Measurements from ENCODE around the gene AKAP8. TPM values are rescaled to one million over a fixed set of nuclear protein-coding genes. Genes with fewer than 3 reads are reported as not detected.

AKAP8 gene
- total and polyA plus RNA-seq, 9 of the 15 experiments (the other 6 are each of a cell fraction or from before 2014, with no cell fraction given): 3.4 to 56.5 (median 15.0) TPM

DNA sequence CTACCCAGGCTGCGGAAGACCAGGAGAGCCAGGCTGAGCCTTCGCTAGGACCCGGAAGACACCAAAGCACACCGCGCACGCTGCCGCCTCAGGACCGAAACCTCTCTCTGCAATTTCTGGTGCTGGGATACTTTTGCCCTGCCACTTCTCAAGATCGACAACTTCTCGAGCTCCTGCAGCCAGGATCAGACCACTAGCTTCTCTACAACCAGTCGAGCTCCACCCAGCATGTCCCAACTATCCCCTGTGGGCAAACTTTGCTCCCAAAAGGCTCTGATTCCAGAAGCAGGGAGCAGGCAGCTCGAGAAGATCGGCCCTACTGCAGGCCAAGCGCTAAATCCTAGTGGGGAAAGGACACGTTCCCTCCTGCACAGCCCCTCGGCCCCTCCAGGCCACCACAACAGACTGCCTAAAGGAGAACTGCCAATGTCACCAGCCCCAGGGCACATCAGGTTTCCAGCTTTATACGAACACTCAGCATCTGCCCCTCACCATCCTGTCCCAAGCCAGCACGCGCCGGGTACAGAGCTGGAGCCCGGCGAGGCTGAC is 979 bp downstream of the AKAP8 start (continued):
- TF ChIP-seq, protein P1, sequence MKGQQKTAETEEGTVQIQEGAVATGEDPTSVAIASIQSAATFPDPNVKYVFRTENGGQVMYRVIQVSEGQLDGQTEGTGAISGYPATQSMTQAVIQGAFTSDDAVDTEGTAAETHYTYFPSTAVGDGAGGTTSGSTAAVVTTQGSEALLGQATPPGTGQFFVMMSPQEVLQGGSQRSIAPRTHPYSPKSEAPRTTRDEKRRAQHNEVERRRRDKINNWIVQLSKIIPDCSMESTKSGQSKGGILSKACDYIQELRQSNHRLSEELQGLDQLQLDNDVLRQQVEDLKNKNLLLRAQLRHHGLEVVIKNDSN (CRISPR knock-in tag; IDR thresholded peaks at IDR 0.05): no peak
- TF ChIP-seq, protein P2, sequence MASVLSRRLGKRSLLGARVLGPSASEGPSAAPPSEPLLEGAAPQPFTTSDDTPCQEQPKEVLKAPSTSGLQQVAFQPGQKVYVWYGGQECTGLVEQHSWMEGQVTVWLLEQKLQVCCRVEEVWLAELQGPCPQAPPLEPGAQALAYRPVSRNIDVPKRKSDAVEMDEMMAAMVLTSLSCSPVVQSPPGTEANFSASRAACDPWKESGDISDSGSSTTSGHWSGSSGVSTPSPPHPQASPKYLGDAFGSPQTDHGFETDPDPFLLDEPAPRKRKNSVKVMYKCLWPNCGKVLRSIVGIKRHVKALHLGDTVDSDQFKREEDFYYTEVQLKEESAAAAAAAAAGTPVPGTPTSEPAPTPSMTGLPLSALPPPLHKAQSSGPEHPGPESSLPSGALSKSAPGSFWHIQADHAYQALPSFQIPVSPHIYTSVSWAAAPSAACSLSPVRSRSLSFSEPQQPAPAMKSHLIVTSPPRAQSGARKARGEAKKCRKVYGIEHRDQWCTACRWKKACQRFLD (CRISPR knock-in tag; IDR thresholded peaks at IDR 0.05): peak; percentile 60; the same call in 1 of the 2 replicates
- no peak for TF ChIP-seq MAFG (tag; conservative IDR thresholded peaks at IDR 0.05)
- peak; percentile 51; the same call in 1 of the 2 replicates for TF ChIP-seq ELF1 (tag; IDR thresholded peaks at IDR 0.05)
- no peak for TF ChIP-seq ZKSCAN8 (CRISPR knock-in tag; IDR thresholded peaks at IDR 0.05)
- TF ChIP-seq ZNF354B (CRISPR knock-in tag; IDR thresholded peaks at IDR 0.05): no peak
- TF ChIP-seq KDM5B (IDR thresholded peaks at IDR 0.05; ENCODE audit: insufficient replicate concordance, low read depth, low read length): peak; percentile 5
- TF ChIP-seq, protein P3, sequence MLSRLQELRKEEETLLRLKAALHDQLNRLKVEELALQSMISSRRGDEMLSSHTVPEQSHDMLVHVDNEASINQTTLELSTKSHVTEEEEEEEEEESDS (CRISPR knock-in tag; IDR thresholded peaks at IDR 0.05): no peak
- TF ChIP-seq CHCHD3 (CRISPR knock-in tag; IDR thresholded peaks at IDR 0.05): no peak
- no peak for TF ChIP-seq FOXK1 (CRISPR knock-in tag; IDR thresholded peaks at IDR 0.05; ENCODE audit: borderline replicate concordance)
- TF ChIP-seq ZNF143 (CRISPR knock-in tag; IDR thresholded peaks at IDR 0.05): no peak
- TF ChIP-seq PRPF4 (IDR thresholded peaks at IDR 0.05; ENCODE audit: insufficient read depth, low read depth, low read length, poor library complexity, severe bottlenecking): no peak
- TF ChIP-seq, protein P4, sequence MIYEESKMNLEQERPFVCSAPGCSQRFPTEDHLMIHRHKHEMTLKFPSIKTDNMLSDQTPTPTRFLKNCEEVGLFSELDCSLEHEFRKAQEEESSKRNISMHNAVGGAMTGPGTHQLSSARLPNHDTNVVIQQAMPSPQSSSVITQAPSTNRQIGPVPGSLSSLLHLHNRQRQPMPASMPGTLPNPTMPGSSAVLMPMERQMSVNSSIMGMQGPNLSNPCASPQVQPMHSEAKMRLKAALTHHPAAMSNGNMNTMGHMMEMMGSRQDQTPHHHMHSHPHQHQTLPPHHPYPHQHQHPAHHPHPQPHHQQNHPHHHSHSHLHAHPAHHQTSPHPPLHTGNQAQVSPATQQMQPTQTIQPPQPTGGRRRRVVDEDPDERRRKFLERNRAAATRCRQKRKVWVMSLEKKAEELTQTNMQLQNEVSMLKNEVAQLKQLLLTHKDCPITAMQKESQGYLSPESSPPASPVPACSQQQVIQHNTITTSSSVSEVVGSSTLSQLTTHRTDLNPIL (CRISPR knock-in tag; IDR thresholded peaks at IDR 0.05): no peak
- TF ChIP-seq ZNF134 (CRISPR knock-in tag; conservative IDR thresholded peaks at IDR 0.05): no peak
- no peak for TF ChIP-seq RFX5 (IDR thresholded peaks at IDR 0.05; ENCODE audit: low read depth, low read length)
- no peak for TF ChIP-seq NELFE (IDR thresholded peaks at IDR 0.05; ENCODE audit: insufficient read depth, insufficient read length)
- no peak for TF ChIP-seq NFXL1 (CRISPR knock-in tag; IDR thresholded peaks at IDR 0.05)
- TF ChIP-seq, protein P5, sequence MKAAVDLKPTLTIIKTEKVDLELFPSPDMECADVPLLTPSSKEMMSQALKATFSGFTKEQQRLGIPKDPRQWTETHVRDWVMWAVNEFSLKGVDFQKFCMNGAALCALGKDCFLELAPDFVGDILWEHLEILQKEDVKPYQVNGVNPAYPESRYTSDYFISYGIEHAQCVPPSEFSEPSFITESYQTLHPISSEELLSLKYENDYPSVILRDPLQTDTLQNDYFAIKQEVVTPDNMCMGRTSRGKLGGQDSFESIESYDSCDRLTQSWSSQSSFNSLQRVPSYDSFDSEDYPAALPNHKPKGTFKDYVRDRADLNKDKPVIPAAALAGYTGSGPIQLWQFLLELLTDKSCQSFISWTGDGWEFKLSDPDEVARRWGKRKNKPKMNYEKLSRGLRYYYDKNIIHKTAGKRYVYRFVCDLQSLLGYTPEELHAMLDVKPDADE (conservative IDR thresholded peaks at IDR 0.05; ENCODE audit: control insufficient read depth, low read depth, low read length): peak; percentile 48; the same call in 1 of the 2 replicates
- no peak for TF ChIP-seq KDM2B (CRISPR knock-in tag; IDR thresholded peaks at IDR 0.05)
- TF ChIP-seq, protein P6, sequence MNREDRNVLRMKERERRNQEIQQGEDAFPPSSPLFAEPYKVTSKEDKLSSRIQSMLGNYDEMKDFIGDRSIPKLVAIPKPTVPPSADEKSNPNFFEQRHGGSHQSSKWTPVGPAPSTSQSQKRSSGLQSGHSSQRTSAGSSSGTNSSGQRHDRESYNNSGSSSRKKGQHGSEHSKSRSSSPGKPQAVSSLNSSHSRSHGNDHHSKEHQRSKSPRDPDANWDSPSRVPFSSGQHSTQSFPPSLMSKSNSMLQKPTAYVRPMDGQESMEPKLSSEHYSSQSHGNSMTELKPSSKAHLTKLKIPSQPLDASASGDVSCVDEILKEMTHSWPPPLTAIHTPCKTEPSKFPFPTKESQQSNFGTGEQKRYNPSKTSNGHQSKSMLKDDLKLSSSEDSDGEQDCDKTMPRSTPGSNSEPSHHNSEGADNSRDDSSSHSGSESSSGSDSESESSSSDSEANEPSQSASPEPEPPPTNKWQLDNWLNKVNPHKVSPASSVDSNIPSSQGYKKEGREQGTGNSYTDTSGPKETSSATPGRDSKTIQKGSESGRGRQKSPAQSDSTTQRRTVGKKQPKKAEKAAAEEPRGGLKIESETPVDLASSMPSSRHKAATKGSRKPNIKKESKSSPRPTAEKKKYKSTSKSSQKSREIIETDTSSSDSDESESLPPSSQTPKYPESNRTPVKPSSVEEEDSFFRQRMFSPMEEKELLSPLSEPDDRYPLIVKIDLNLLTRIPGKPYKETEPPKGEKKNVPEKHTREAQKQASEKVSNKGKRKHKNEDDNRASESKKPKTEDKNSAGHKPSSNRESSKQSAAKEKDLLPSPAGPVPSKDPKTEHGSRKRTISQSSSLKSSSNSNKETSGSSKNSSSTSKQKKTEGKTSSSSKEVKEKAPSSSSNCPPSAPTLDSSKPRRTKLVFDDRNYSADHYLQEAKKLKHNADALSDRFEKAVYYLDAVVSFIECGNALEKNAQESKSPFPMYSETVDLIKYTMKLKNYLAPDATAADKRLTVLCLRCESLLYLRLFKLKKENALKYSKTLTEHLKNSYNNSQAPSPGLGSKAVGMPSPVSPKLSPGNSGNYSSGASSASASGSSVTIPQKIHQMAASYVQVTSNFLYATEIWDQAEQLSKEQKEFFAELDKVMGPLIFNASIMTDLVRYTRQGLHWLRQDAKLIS (CRISPR knock-in tag; IDR thresholded peaks at IDR 0.05): no peak; the same call in 1 of the 2 replicates
